K562 (cell line): ENCODE data around the gene TRMT112. TPM values are rescaled to one million over a fixed set of nuclear protein-coding genes. Genes with fewer than 3 reads are reported as not detected.

Source experiments
- ATAC-seq: fragments of 200-7000 bp; cut with Tn5 transposase; 3 replicates; pipeline ENCODE4 v1.9.1; 2020; ENCODE audit warnings: moderate library complexity
- BruUV-seq: library from RNA; stranded (reverse); fragments of 400-500 nt; replicated peaks from 2 replicates; lab custom pipeline; 2021; lab: Mats Ljungman, UMichigan
- CTCF ChIA-PET: fragments of 300-600 bp; formaldehyde crosslinking; extraction: SDS; loops from one replicate; lab custom pipeline; 2021; ENCODE audit warnings: low intra/inter-chr PET ratio; lab: Yijun Ruan, JAX
- POLR2A ChIA-PET: fragments of 300-600, 350-650 bp; sonication (Branson Sonifier 250); formaldehyde crosslinking; extraction: SDS; loops from one replicate; lab custom pipeline; 2021; ENCODE audit warnings: antibody characterized with exemption, inconsistent platforms; lab: Yijun Ruan, JAX
- DNase-seq, 4 experiments: peaks; one replicate each; pipeline versions ENCODE4 v3.0.0 to v3.0.0-alpha.2; 2011 to 2018; ENCODE audit warnings: low spot score in 3 of 4, mixed read lengths in 3 of 4; ENCODE audit errors: extremely low read depth in 1 of 4
- FAIRE-seq: peaks from 2 replicates; lab custom pipeline; 2011; peaks lifted over from hg19 to GRCh38; lab: Jason Lieb, UNC
- H2AFZ ChIP-seq: 2 replicates; pipeline ENCODE4 v1.6.0; 2011; ENCODE audit warnings: low read depth, low read length, control low read depth, inconsistent platforms
- H3K27ac ChIP-seq: fragments of 200-600 bp; 3 replicates; pipeline ENCODE4 v1.8.0; 2011; ENCODE audit warnings: low read depth, mild to moderate bottlenecking, control low read depth, inconsistent platforms, low read length, moderate library complexity, mixed read lengths; ENCODE audit errors: extremely low read depth
- H3K27me3 ChIP-seq, 2 experiments: fragments of 300-600 bp in 1 of 2; 2 replicates in 1 of 2; 3 replicates in 1 of 2; pipeline versions ENCODE4 v1.6.0 to v1.8.0; 2011; ENCODE audit warnings: inconsistent platforms in 2 of 2, low read length in 2 of 2, mild to moderate bottlenecking in 1 of 2, mixed read lengths in 1 of 2, moderate library complexity in 1 of 2; ENCODE audit not compliant: control insufficient read depth in 2 of 2, insufficient read depth in 2 of 2
- H3K36me3 ChIP-seq: fragments of 300-600 bp; 3 replicates; pipeline ENCODE4 v1.8.0; 2011; ENCODE audit warnings: mild to moderate bottlenecking, low read length, inconsistent platforms; ENCODE audit not compliant: control insufficient read depth, insufficient read depth
- H3K4me1 ChIP-seq, 2 experiments: fragments of 200-600 bp in 1 of 2; replicated peaks in 1 of 2; 2 replicates in 1 of 2; 3 replicates in 1 of 2; pipeline versions ENCODE4 v1.5.1 to v1.8.0; 2011; ENCODE audit warnings: inconsistent platforms in 2 of 2, low read length in 2 of 2, mild to moderate bottlenecking in 1 of 2, mixed read lengths in 1 of 2, moderate library complexity in 1 of 2; ENCODE audit not compliant: control insufficient read depth in 2 of 2, insufficient read depth in 2 of 2
- H3K4me2 ChIP-seq: 2 replicates; pipeline ENCODE4 v1.6.1; 2011; ENCODE audit warnings: low read length, control low read depth, inconsistent platforms, mixed read lengths; ENCODE audit not compliant: insufficient read depth
- H3K4me3 ChIP-seq: fragments of 200-600 bp; sonication (generic), shearing (Covaris generic); 2 replicates; pipeline ENCODE4 v1.5.1; 2016; ENCODE audit warnings: control low read depth, inconsistent platforms
- H3K79me2 ChIP-seq: fragments of 200-600 bp; 3 replicates; pipeline ENCODE4 v1.8.0; 2011; ENCODE audit warnings: low read length, inconsistent platforms; ENCODE audit not compliant: control insufficient read depth, insufficient read depth
- H3K9ac ChIP-seq, 2 experiments: 2 replicates each; pipeline versions ENCODE4 v1.6.0 to v1.6.1; 2011; ENCODE audit warnings: low read depth in 2 of 2, low read length in 2 of 2, control low read depth in 1 of 2, inconsistent platforms in 1 of 2, mild to moderate bottlenecking in 1 of 2, mixed read lengths in 1 of 2; ENCODE audit not compliant: insufficient read depth in 1 of 2
- H3K9me1 ChIP-seq: one replicate; pipeline ENCODE4 v1.6.0; 2011; ENCODE audit warnings: inconsistent platforms, mild to moderate bottlenecking, low read length, moderate library complexity; ENCODE audit not compliant: control insufficient read depth, insufficient read depth
- H3K9me3 ChIP-seq: replicated peaks from 2 replicates; pipeline ENCODE4 v1.5.1; 2011; ENCODE audit warnings: low read depth, low read length, inconsistent platforms; ENCODE audit not compliant: control insufficient read depth, insufficient read depth
- H4K20me1 ChIP-seq: replicated peaks from 2 replicates; pipeline ENCODE4 v1.6.1; 2011; ENCODE audit warnings: low read length, inconsistent platforms, mixed read lengths; ENCODE audit not compliant: control insufficient read depth, insufficient read depth
- ATF7 ChIP-seq: fragments of 450-650 bp; IDR thresholded peaks from 2 replicates; pipeline ENCODE4 v1.7.1; 2014; ENCODE audit warnings: mild to moderate bottlenecking, moderate library complexity
- E2F1 ChIP-seq: sonication (generic); formaldehyde crosslinking; IDR thresholded peaks from 2 replicates; pipeline ENCODE4 v1.8.1; 2023; ENCODE audit warnings: mild to moderate bottlenecking, missing genetic modification reagents, moderate library complexity
- FOXJ2 ChIP-seq: fragments of 200-800 bp; sonication (Bioruptor generic); IDR thresholded peaks from 2 replicates; pipeline ENCODE4 v1.6.1; 2016; ENCODE audit warnings: missing genetic modification characterization, missing compliant biosample characterization
- MBD2 ChIP-seq: sonication (generic); IDR thresholded peaks from 2 replicates; pipeline ENCODE4 v1.6.1; 2016; ENCODE audit warnings: low read depth, borderline replicate concordance
- MEIS2 ChIP-seq: fragments of 450-650 bp; IDR thresholded peaks from 2 replicates; pipeline ENCODE4 v1.6.1; 2014; ENCODE audit warnings: mild to moderate bottlenecking; ENCODE audit not compliant: partially characterized antibody
- NFXL1 ChIP-seq: fragments of 450-650 bp; formaldehyde crosslinking; IDR thresholded peaks from 2 replicates; pipeline ENCODE4 v1.4.0; 2021; ENCODE audit warnings: mild to moderate bottlenecking
- NR3C1 ChIP-seq: sonication (generic); formaldehyde crosslinking; IDR thresholded peaks from 2 replicates; pipeline ENCODE4 v1.8.1; 2022; ENCODE audit warnings: missing genetic modification reagents
- RFX7 ChIP-seq: fragments of 250-450 bp; sonication (Bioruptor Pico); IDR thresholded peaks from 2 replicates; pipeline ENCODE4 v1.5.1; 2021; ENCODE audit warnings: mild to moderate bottlenecking
- SMARCC2 ChIP-seq: fragments of 450-650 bp; IDR thresholded peaks from 2 replicates; pipeline ENCODE4 v1.6.1; 2017; ENCODE audit warnings: antibody characterized with exemption, moderate library complexity, mild to moderate bottlenecking, low read depth
- TRIM28 ChIP-seq: fragments of 450-650 bp; IDR thresholded peaks from 2 replicates; pipeline ENCODE4 v1.6.1; 2017
- ZNF766 ChIP-seq: fragments of 200-800 bp; sonication (Bioruptor generic); conservative IDR thresholded peaks from 2 replicates; pipeline ENCODE4 v1.6.1; 2016; ENCODE audit warnings: missing genetic modification characterization, missing compliant biosample characterization
- WGBS: fragments of 100-300 bp; shearing (Covaris generic); methylation state at CpG from one replicate; pipeline ENCODE4 v1.1.6; 2016; ENCODE audit warnings: low coverage, mixed read lengths; ENCODE audit not compliant: insufficient coverage; ENCODE audit errors: missing lambda C conversion rate; 5-methylcytosine and 5-hydroxymethylcytosine counted together
- in situ Hi-C: fragments of 300-500 bp; cut with MboI; formaldehyde crosslinking; loops from 4 replicates; pipeline ENCODE4 v1.15.0; 2018; ENCODE audit warnings: inconsistent platforms, mixed read lengths
- intact Hi-C: fragments of 100-400 bp; cut with micrococcal nuclease; formaldehyde crosslinking; loops from 2 replicates; pipeline ENCODE4 v1.14.2; 2022
- polyA plus RNA-seq, 8 experiments: library from polyadenylated mRNA; depleted of rRNA in 4 of 8; stranded (reverse) in 5 of 8; unstranded in 3 of 8; fragments of >200 nt; fragmentation: Nextera tagmentation in 2 of 8; fragmentation: Illumina TruSeq in 1 of 8; extraction: Ambion mirVana in 2 of 8; extraction: Trizol in 1 of 8; gene quantifications; 2 replicates each; pipeline versions ENCODE4 v1.2.1 to v1.2.3, GENCODE V29; 2011 to 2014; ENCODE audit warnings: inconsistent platforms in 1 of 8, missing spikeins in 1 of 8
- total RNA-seq, 7 experiments: library from RNA; depleted of rRNA in 6 of 7; stranded (reverse); fragments of >200 nt in 6 of 7; fragmentation: Illumina TruSeq in 2 of 7; extraction: Trizol in 2 of 7; gene quantifications; 2 replicates each; pipeline versions ENCODE4 v1.2.1 to v1.2.3, GENCODE V29; 2011 to 2021; ENCODE audit warnings: low replicate concordance in 1 of 7
- TF ChIP-seq, protein P1 (sequence below): fragments of 250-450 bp; sonication (Bioruptor Pico); IDR thresholded peaks from 2 replicates; pipeline ENCODE4 v1.6.1; 2021; ENCODE audit warnings: mild to moderate bottlenecking

TRMT112 gene
- total and polyA plus RNA-seq, 9 of the 15 experiments (the other 6 are each of a cell fraction or from before 2014, with no cell fraction given) = 162 to 444 (median 300) TPM

DNA sequence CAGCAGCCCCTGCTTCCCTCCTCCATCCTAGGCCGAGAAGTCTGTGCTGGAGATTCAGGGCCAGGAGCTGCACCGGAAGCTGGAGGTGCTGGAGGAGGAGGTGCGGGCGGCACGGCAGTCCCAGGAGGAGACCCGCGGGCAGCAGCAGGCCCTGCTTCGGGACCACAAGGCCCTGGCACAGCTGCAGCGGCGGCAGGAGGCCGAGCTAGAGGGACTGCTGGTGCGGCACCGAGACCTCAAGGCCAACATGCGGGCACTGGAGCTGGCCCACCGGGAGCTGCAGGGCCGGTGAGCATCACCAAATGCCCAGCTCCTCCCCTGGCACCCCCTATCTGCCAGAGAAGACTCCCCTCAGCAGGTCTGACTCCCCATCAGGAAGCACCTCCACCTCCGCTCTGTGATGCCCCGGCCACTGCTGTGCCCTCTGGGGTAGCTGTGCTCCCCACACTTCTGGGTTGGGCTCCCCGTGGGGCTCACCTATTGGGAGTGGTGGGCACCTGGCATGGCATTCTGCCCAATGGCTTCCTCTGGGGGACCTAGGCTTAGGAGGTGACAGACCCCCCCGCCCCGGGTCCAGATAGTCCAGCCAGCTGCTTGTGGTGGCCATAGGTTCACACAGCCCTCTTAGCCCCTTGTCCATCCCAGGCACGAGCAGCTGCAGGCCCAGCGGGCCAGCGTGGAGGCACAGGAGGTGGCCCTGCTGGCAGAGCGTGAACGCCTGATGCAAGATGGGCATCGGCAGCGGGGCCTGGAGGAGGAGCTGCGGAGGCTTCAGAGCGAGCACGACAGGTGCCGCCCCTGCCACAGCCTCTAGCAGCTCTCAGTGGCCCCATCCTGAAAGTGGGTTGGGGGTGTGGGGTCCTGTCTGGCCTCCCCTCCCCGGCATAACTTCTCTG is 35.0 kb upstream of the TRMT112 start:
- CTCF ChIA-PET = interaction anchor here (0.6 kb wide), 1 partner anchor 33 kb away, joined by 3 read pairs; no protein-coding TSS in a partner anchor
- Histone ChIP-seq H3K27ac (no peak overlapping the region), H3K9me3 (no peaks in the 10 kb centered on the region), H3K9me1 (peaks cover 3% of the 10 kb centered on the region), H3K4me3 (no peak overlapping the region), H3K4me1 (peaks cover 18 to 79% of the 10 kb centered on the region in 2 experiments)
- ATAC-seq = no peak
- no peak for TF ChIP-seq FOXJ2 (tag)
- no peak for TF ChIP-seq TRIM28
- TF ChIP-seq RFX7 (CRISPR knock-in tag) = no peak
- TF ChIP-seq ZNF766 (CRISPR knock-in tag) = no peak
- TF ChIP-seq MEIS2 = no peak
- TF ChIP-seq ATF7 = no peak
- no peak for TF ChIP-seq NFXL1
- TF ChIP-seq NR3C1 (CRISPR knock-in tag) = no peak
- TF ChIP-seq, protein P1, sequence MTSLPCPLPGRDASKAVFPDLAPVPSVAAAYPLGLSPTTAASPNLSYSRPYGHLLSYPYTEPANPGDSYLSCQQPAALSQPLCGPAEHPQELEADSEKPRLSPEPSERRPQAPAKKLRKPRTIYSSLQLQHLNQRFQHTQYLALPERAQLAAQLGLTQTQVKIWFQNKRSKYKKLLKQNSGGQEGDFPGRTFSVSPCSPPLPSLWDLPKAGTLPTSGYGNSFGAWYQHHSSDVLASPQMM (CRISPR knock-in tag) = no peak
- TF ChIP-seq MBD2 = no peak
- no peak for TF ChIP-seq E2F1 (CRISPR knock-in tag)
- no peak for TF ChIP-seq SMARCC2
- TF ChIP-seq, all 486 proteins: peak for 0
- H4K20me1 ChIP-seq = no peaks in the 10 kb centered on the region
- WGBS = 64% methylated on average over 24 of the region's 33 CpGs
- intact Hi-C loops (no loop called here), in situ Hi-C loops (no loop called here)
- BruUV-seq = no TSS peak
- POLR2A ChIA-PET = interaction anchor here (0.8 to 1.4 kb wide), 6 partner anchors 8 to 110 kb away, joined by 3 to 5 read pairs (median 3); no protein-coding TSS in a partner anchor
- H2AFZ ChIP-seq = no peak overlapping the region
- H3K27me3 ChIP-seq = no peaks in the 10 kb centered on the region
- H3K4me2 ChIP-seq = no peak overlapping the region
- no peak for FAIRE-seq
- H3K79me2 ChIP-seq = peaks cover 7% of the 10 kb centered on the region; the same call in 1 of the 3 replicates
- H3K36me3 ChIP-seq = no peaks in the 10 kb centered on the region
- no peak for DNase-seq
- peak overlapping the region in 1 of 2 experiments; percentile 23; a peak in 1 of 4 replicates for H3K9ac ChIP-seq
